HepG2 (cell line): ENCODE measurements around the gene CAPN12. TPM values are rescaled to one million over a fixed set of nuclear protein-coding genes. Genes with fewer than 3 reads are reported as not detected.
"Not testable (repeated sequence)": the region's sequence is repeated elsewhere in the genome, so short reads cannot be mapped to it uniquely, and the experiment has no call there.

Experiments used
- ATAC-seq: fragments of 200-7000 bp; cut with Tn5 transposase; 3 replicates; pipeline ENCODE4 v1.9.1; 2020; ENCODE audit warnings: mild to moderate bottlenecking, moderate library complexity
- BruUV-seq: library from RNA; stranded (reverse); fragments of 400-500 nt; replicated peaks from 2 replicates; lab custom pipeline; 2021; lab: Mats Ljungman, UMichigan
- CTCF ChIA-PET: fragments of 300-600 bp; formaldehyde crosslinking; extraction: SDS; loops from one replicate; lab custom pipeline; 2021; ENCODE audit warnings: low total read pairs, inconsistent platforms, low intra/inter-chr PET ratio; lab: Yijun Ruan, JAX
- POLR2A ChIA-PET: fragments of 350-600 bp; sonication (Branson Sonifier 250); formaldehyde crosslinking; loops from one replicate; lab custom pipeline; 2020; ENCODE audit warnings: antibody characterized with exemption, inconsistent platforms; lab: Yijun Ruan, JAX
- DNase-seq: peaks from one replicate; pipeline ENCODE4 v3.0.0-alpha.2; 2015; ENCODE audit warnings: low spot score
- FAIRE-seq: peaks from 3 replicates; lab custom pipeline; 2011; peaks lifted over from hg19 to GRCh38; lab: Jason Lieb, UNC
- H2AFZ ChIP-seq: one replicate; pipeline ENCODE4 v1.6.1; 2011; ENCODE audit warnings: low read length, inconsistent platforms
- H3K27ac ChIP-seq: fragments of 300-600 bp; 3 replicates; pipeline ENCODE4 v1.8.0; 2011; ENCODE audit warnings: mixed run types, mild to moderate bottlenecking, mixed read lengths, low read length, inconsistent platforms; ENCODE audit not compliant: insufficient read depth; ENCODE audit errors: extremely low read length
- H3K27me3 ChIP-seq, 2 experiments: fragments of 200-600 bp in 1 of 2; 2 replicates in 1 of 2; 3 replicates in 1 of 2; pipeline versions ENCODE4 v1.6.0 to v1.8.0; 2011; ENCODE audit warnings: low read length in 2 of 2, mild to moderate bottlenecking in 2 of 2, moderate library complexity in 2 of 2, inconsistent platforms in 1 of 2; ENCODE audit not compliant: insufficient read depth in 2 of 2, control insufficient read depth in 1 of 2
- H3K36me3 ChIP-seq, 2 experiments: fragments of 200-600 bp in 1 of 2; replicated peaks in 1 of 2; 2 replicates in 1 of 2; 3 replicates in 1 of 2; pipeline versions ENCODE4 v1.5.1 to v1.8.0; 2011; ENCODE audit warnings: low read length in 2 of 2, inconsistent platforms in 1 of 2; ENCODE audit not compliant: insufficient read depth in 2 of 2, control insufficient read depth in 1 of 2
- H3K4me1 ChIP-seq: 2 replicates; pipeline ENCODE4 v1.5.1; 2012; ENCODE audit warnings: low read length, inconsistent platforms; ENCODE audit not compliant: insufficient read depth
- H3K4me2 ChIP-seq: 2 replicates; pipeline ENCODE4 v1.6.0; 2011; ENCODE audit warnings: low read depth, low read length, inconsistent platforms
- H3K4me3 ChIP-seq, 3 experiments: fragments of 200-600 bp in 1 of 3; sonication (generic), shearing (Covaris generic) in 1 of 3; replicated peaks in 1 of 3; 2 replicates each; pipeline ENCODE4 v1.5.1; 2011 to 2016; ENCODE audit warnings: low read length in 3 of 3, inconsistent platforms in 2 of 3, low read depth in 2 of 3, mild to moderate bottlenecking in 2 of 3, control low read depth in 1 of 3, mixed read lengths in 1 of 3; ENCODE audit not compliant: insufficient read depth in 1 of 3
- H3K79me2 ChIP-seq: one replicate; pipeline ENCODE4 v1.6.1; 2011; ENCODE audit warnings: low read length, inconsistent platforms; ENCODE audit not compliant: insufficient read depth
- H3K9ac ChIP-seq: 2 replicates; pipeline ENCODE4 v1.6.0; 2011; ENCODE audit warnings: mild to moderate bottlenecking, low read depth, low read length, inconsistent platforms; ENCODE audit not compliant: insufficient read depth
- H3K9me3 ChIP-seq: 2 replicates; pipeline ENCODE4 v1.5.1; 2012; ENCODE audit warnings: mild to moderate bottlenecking, low read length
- H4K20me1 ChIP-seq: 2 replicates; pipeline ENCODE4 v1.6.0; 2011; ENCODE audit warnings: inconsistent platforms, mild to moderate bottlenecking, low read length, moderate library complexity; ENCODE audit not compliant: insufficient read depth
- PPARG ChIP-seq: conservative IDR thresholded peaks from 2 replicates; pipeline ENCODE4 v1.6.1; 2016; ENCODE audit warnings: missing biosample characterization, missing genetic modification reagents
- USF2 ChIP-seq, 2 experiments: sonication (generic) in 1 of 2; formaldehyde crosslinking in 1 of 2; IDR thresholded peaks; 2 replicates each; pipeline versions ENCODE4 v1.5.1 to v1.6.1; 2011 to 2020; ENCODE audit warnings: borderline replicate concordance in 1 of 2, low read depth in 1 of 2, low read length in 1 of 2, mild to moderate bottlenecking in 1 of 2, missing genetic modification reagents in 1 of 2, moderate library complexity in 1 of 2
- ZNF629 ChIP-seq: sonication (generic); formaldehyde crosslinking; conservative IDR thresholded peaks from 2 replicates; pipeline ENCODE4 v1.5.0; 2020; ENCODE audit warnings: missing genetic modification reagents
- WGBS: methylation state at CpG from one replicate; pipeline ENCODE4 v1.1.6; 2017; ENCODE audit warnings: low lambda C conversion rate; 5-methylcytosine and 5-hydroxymethylcytosine counted together
- in situ Hi-C: cut with HindIII; loops from 2 replicates; pipeline ENCODE4 v1.10.0; 2017; ENCODE audit warnings: low pct_unique_long_range_greater_than_20kb; ENCODE audit not compliant: extremely low pct_ligation_motif_present
- intact Hi-C: fragments of 100-400 bp; cut with micrococcal nuclease; formaldehyde crosslinking; loops from one replicate; pipeline ENCODE4 v1.10.0; 2022; ENCODE audit not compliant: unreplicated experiment
- polyA plus RNA-seq, 8 experiments: library from polyadenylated mRNA; depleted of rRNA in 3 of 8; stranded (reverse) in 7 of 8; unstranded in 1 of 8; fragments of >200 nt; fragmentation: Illumina TruSeq in 4 of 8; extraction: Trizol in 4 of 8; gene quantifications; 2 replicates each; pipeline versions ENCODE4 v1.2.1 to v1.2.3, GENCODE V29; 2011 to 2016; ENCODE audit warnings: low read depth in 4 of 8, missing spikeins in 1 of 8, mixed read lengths in 1 of 8; ENCODE audit not compliant: insufficient read depth in 1 of 8
- total RNA-seq, 5 experiments: library from RNA; depleted of rRNA; stranded (reverse); fragments of >200 nt; fragmentation: Illumina TruSeq; extraction: Trizol; gene quantifications; 2 replicates each; pipeline ENCODE4 v1.2.3, GENCODE V29; 2016; ENCODE audit warnings: low read depth in 1 of 5
- TF ChIP-seq, protein P1 (sequence below): sonication (generic); formaldehyde crosslinking; IDR thresholded peaks from 2 replicates; pipeline ENCODE4 v1.5.1; 2020; ENCODE audit warnings: mild to moderate bottlenecking, missing genetic modification reagents, moderate library complexity

Gene CAPN12
- total and polyA plus RNA-seq, 2 of the 13 experiments (the other 11 are each of a cell fraction or from before 2014, with no cell fraction given) = 1.6 to 13.6 TPM

DNA sequence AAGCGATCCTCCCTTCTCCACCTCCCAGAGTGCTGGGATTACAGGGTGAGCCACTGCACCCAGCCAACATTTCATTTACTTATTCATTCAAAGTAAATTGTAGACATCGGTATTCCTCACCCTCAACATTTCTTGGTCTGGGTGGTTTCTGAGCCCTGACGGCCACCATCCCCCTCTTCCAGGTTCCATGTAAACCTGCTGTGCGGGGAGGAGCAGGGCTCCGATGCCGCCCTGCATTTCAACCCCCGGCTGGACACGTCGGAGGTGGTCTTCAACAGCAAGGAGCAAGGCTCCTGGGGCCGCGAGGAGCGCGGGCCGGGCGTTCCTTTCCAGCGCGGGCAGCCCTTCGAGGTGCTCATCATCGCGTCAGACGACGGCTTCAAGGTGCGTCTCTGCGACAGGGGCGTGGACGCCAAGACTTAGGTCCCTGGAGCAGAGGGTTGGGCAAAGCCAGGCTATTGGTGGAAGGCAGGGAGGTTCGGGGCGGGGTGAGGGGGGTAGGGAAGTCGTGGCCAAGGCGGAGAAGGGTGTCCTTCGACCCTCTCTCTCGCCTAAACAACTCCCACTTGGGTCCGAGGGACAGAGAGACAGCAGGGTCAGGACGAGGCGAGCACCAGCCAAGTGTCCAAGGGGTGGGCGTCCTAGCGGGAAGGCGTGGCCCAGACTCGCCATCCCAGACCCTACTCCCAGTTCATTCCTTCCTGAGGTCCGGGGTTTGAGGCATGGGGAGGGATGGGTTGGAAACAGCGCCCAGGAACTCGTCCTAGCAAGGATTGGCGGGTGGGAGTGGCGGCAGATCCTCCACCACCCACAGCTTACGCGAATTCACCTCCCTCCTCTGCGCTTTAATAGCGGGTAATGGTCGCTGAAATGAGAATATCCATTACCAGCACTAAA, 46.5 kb upstream of the CAPN12 start:
- in situ Hi-C loops, POLR2A ChIA-PET, ATAC-seq: not testable (repeated sequence)

GRCh38 chr19:38788478-38789243, 44.4 kb upstream of the CAPN12 start, which contains the start of gene LGALS7B:
LGALS7B (plus strand) TSS chr19:38789200; CDS start chr19:38789227, 27 bp downstream.
- in situ Hi-C loops = no loop called here
- BruUV-seq = no TSS peak
- DNase-seq (no peak), FAIRE-seq (no peak), ATAC-seq (no peak)
- Histone ChIP-seq H4K20me1 (no peaks in the 10 kb centered on the region), H3K4me2 (0 out of 2 replicates have a peak within 1 kb of the TSS, but pooled peaks have one; percentile 24), H3K4me3 (no peak within 1 kb of the TSS; a peak in 1 of 6 replicates), H3K36me3 (no peaks in the 10 kb centered on the region), H3K9ac (no peak within 1 kb of the TSS), H3K4me1 (peaks cover 53% of the 10 kb centered on the region), H3K27me3 (no peaks in the 10 kb centered on the region), H3K9me3 (no peaks in the 10 kb centered on the region), H2AFZ (peak within 1 kb of the TSS; percentile 65), H3K27ac (no peak within 1 kb of the TSS), H3K79me2 (no peaks in the 10 kb centered on the region)
- POLR2A ChIA-PET = no interaction called here
- CTCF ChIA-PET = no interaction called here
- intact Hi-C loops = no loop called here
- WGBS = 76% methylated on average over 2 of the region's 17 CpGs
- TF ChIP-seq, protein P1, sequence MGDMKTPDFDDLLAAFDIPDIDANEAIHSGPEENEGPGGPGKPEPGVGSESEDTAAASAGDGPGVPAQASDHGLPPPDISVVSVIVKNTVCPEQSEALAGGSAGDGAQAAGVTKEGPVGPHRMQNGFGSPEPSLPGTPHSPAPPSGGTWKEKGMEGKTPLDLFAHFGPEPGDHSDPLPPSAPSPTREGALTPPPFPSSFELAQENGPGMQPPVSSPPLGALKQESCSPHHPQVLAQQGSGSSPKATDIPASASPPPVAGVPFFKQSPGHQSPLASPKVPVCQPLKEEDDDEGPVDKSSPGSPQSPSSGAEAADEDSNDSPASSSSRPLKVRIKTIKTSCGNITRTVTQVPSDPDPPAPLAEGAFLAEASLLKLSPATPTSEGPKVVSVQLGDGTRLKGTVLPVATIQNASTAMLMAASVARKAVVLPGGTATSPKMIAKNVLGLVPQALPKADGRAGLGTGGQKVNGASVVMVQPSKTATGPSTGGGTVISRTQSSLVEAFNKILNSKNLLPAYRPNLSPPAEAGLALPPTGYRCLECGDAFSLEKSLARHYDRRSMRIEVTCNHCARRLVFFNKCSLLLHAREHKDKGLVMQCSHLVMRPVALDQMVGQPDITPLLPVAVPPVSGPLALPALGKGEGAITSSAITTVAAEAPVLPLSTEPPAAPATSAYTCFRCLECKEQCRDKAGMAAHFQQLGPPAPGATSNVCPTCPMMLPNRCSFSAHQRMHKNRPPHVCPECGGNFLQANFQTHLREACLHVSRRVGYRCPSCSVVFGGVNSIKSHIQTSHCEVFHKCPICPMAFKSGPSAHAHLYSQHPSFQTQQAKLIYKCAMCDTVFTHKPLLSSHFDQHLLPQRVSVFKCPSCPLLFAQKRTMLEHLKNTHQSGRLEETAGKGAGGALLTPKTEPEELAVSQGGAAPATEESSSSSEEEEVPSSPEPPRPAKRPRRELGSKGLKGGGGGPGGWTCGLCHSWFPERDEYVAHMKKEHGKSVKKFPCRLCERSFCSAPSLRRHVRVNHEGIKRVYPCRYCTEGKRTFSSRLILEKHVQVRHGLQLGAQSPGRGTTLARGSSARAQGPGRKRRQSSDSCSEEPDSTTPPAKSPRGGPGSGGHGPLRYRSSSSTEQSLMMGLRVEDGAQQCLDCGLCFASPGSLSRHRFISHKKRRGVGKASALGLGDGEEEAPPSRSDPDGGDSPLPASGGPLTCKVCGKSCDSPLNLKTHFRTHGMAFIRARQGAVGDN = peak; percentile 39
- TF ChIP-seq USF2 (IDR thresholded peaks at IDR 0.05; ENCODE audit: low read depth, low read length) (no peak), USF2 (CRISPR knock-in tag; IDR thresholded peaks at IDR 0.05; ENCODE audit: borderline replicate concordance) (no peak), PPARG (no peak), ZNF629 (0 out of 2 replicates have a peak, but pooled peaks have one; percentile 26)

More for the DNA sequence above, 46.5 kb upstream of the CAPN12 start:
- FAIRE-seq, H3K4me3 ChIP-seq, H3K27ac ChIP-seq, H3K27me3 ChIP-seq, H3K4me2 ChIP-seq, intact Hi-C loops, DNase-seq, H3K79me2 ChIP-seq, H3K9ac ChIP-seq, CTCF ChIA-PET, BruUV-seq, H2AFZ ChIP-seq, H3K36me3 ChIP-seq, H4K20me1 ChIP-seq, H3K9me3 ChIP-seq: not testable (repeated sequence)
- H3K4me1 ChIP-seq = peaks cover 32% of the 10 kb centered on the region
- 92% methylated on average over 21 of the region's 49 CpGs for WGBS
